ENCODE measurements around the gene FAM43B. TPM values are rescaled to one million over a fixed set of nuclear protein-coding genes. Genes with fewer than 3 reads are reported as not detected.

FAM43B gene, protein sequence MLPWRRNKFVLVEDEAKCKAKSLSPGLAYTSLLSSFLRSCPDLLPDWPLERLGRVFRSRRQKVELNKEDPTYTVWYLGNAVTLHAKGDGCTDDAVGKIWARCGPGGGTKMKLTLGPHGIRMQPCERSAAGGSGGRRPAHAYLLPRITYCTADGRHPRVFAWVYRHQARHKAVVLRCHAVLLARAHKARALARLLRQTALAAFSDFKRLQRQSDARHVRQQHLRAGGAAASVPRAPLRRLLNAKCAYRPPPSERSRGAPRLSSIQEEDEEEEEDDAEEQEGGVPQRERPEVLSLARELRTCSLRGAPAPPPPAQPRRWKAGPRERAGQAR
- total RNA-seq = 1 to 10 TPM in 1 of 6 donors, under 1 TPM in 2, not detected in 3; 0.23 to 1.2 (median 0.30) TPM

DNA sequence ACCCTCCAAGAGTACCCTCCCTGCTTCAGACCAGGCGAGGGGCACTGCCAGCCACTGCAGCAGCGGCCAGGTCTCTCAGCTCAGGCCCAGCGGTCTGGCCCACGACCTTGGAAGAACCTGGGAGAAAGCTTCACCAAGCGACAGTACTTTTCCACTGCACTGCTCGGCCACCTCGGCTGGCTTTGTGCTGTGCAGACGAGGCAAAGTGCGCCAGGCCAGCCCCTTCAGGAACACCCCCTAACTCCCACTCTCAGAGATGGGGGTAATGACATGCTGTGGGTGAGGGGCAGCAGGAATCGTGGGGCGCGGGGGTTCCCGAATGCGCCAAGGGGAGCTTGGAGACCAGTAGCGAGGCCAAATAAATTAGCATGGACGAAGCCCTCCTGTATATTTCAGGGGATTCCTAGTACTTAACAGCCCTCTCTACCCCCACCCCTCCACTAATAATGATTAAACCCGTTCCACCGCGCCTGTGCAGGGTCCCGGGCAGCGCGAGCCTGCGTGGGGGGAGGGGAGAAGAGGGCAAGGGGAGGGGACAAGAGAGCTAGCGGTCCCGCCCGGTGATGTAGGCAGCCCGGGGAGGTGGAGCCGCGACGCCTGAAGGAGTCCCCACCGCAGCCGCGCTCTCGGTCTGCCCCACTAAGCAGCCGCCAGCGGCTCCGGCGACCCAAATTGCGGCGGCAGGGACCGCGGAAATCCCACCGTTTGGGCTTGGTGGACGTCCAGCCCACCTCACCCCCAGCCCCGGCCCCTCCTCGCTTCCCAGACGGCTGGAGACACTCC lies at the start of gene FAM43B:
TSS of gene FAM43B (plus strand) at position 629 of the 783 bp plus-strand sequence. CDS start 401 bp downstream, outside the sequence.
- Histone ChIP-seq H3K36me3 (no peaks in the 10 kb centered on the region), H3K4me1 (peaks cover 5 to 25% (median 13%) of the 10 kb centered on the region in 4 donors), H3K4me3 (peak within 1 kb of the TSS in 3 of 4 donors; percentile 8 to 35 (median 24)), H3K27me3 (peaks cover 0 to 36% (median 21%) of the 10 kb centered on the region in 4 donors), H3K27ac (no peak within 1 kb of the TSS), H3K9me3 (no peaks in the 10 kb centered on the region)
- 3% methylated on average over 21 to 37 of the region's 47 CpGs for WGBS, 2 donors
- ATAC-seq (ENCODE audit: low FRiP score in 2 of 2) (peak in 1 of 2 donors; percentile 94), DNase-seq (peak in 1 of 2 donors; percentile 87)
- TF ChIP-seq, protein P1, sequence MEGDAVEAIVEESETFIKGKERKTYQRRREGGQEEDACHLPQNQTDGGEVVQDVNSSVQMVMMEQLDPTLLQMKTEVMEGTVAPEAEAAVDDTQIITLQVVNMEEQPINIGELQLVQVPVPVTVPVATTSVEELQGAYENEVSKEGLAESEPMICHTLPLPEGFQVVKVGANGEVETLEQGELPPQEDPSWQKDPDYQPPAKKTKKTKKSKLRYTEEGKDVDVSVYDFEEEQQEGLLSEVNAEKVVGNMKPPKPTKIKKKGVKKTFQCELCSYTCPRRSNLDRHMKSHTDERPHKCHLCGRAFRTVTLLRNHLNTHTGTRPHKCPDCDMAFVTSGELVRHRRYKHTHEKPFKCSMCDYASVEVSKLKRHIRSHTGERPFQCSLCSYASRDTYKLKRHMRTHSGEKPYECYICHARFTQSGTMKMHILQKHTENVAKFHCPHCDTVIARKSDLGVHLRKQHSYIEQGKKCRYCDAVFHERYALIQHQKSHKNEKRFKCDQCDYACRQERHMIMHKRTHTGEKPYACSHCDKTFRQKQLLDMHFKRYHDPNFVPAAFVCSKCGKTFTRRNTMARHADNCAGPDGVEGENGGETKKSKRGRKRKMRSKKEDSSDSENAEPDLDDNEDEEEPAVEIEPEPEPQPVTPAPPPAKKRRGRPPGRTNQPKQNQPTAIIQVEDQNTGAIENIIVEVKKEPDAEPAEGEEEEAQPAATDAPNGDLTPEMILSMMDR (IDR thresholded peaks at IDR 0.05) = no peak
- TF ChIP-seq EP300 (IDR thresholded peaks at IDR 0.05) (no peak), POLR2AphosphoS5 (IDR thresholded peaks at IDR 0.05) (no peak), POLR2A (IDR thresholded peaks at IDR 0.05) (no peak)

DNA sequence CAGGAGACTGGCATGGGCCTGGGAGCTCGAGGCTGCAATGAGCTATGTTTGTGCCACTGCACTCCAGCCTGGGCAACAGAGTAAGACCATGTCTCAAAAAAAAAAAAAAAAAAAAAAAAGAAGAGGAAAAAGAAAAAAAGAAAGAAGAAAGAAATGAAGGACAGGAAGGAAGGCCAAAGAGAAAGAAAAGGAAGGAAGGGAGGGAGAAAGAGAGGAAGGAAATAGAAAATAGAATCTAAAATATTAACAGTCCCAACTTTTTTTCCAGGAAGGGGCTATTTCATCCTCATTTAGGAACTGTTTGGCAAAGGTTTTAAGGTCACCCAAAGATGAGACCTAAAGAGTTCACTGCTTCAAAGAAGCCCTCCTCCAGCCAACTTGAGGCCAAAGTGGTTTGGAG lies 46.9 kb upstream of the FAM43B start:
- no peak overlapping the region for H3K4me3 ChIP-seq
- H3K4me1 ChIP-seq = peaks cover 16 to 38% (median 24%) of the 10 kb centered on the region in 4 donors
- H3K36me3 ChIP-seq = peaks cover 15 to 32% (median 21%) of the 10 kb centered on the region in 4 donors
- WGBS, 2 donors = 82 to 86% methylated on average over 1 of the region's 1 CpG
- DNase-seq (no peak), ATAC-seq (ENCODE audit: low FRiP score in 2 of 2) (no peak)
- TF ChIP-seq, protein P1 (IDR thresholded peaks at IDR 0.05) = no peak
- no peak overlapping the region for H3K27ac ChIP-seq
- H3K27me3 ChIP-seq = no peaks in the 10 kb centered on the region
- no peaks in the 10 kb centered on the region for H3K9me3 ChIP-seq

DNA sequence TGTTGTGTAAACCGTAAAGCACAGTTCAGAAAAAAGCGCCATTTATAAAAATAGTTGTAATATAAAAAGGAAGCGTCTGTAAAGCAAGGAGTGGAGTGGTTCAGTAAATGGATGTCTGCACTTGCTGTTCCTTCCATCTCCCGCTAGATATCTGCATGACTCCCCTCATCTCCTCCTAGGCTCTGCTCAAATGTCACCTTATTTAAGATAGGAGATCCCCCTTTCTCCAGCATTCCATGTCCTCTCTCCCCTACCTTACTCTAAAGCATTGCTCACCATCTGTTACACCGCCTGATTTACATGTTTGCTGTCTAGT lies 45.2 kb upstream of the FAM43B start:
- H3K4me1 ChIP-seq = peaks cover 16 to 38% (median 24%) of the 10 kb centered on the region in 4 donors
- no peaks in the 10 kb centered on the region for H3K27me3 ChIP-seq
- H3K27ac ChIP-seq = peak overlapping the region in 3 of 4 donors; percentile 83 to 94 (median 92)
- WGBS, 2 donors = 44 to 55% methylated on average over 5 of the region's 5 CpGs
- DNase-seq = no peak
- no peaks in the 10 kb centered on the region for H3K9me3 ChIP-seq
- peaks cover 0 to 15% (median 4%) of the 10 kb centered on the region in 4 donors for H3K36me3 ChIP-seq
- peak overlapping the region; percentile 83 to 99 (median 96) for H3K4me3 ChIP-seq
- no peak for ATAC-seq (ENCODE audit: low FRiP score in 2 of 2)
- TF ChIP-seq POLR2A (IDR thresholded peaks at IDR 0.05) (no peak), EP300 (IDR thresholded peaks at IDR 0.05) (no peak), POLR2AphosphoS5 (IDR thresholded peaks at IDR 0.05) (no peak)
- TF ChIP-seq, protein P1 (IDR thresholded peaks at IDR 0.05) = no peak

DNA sequence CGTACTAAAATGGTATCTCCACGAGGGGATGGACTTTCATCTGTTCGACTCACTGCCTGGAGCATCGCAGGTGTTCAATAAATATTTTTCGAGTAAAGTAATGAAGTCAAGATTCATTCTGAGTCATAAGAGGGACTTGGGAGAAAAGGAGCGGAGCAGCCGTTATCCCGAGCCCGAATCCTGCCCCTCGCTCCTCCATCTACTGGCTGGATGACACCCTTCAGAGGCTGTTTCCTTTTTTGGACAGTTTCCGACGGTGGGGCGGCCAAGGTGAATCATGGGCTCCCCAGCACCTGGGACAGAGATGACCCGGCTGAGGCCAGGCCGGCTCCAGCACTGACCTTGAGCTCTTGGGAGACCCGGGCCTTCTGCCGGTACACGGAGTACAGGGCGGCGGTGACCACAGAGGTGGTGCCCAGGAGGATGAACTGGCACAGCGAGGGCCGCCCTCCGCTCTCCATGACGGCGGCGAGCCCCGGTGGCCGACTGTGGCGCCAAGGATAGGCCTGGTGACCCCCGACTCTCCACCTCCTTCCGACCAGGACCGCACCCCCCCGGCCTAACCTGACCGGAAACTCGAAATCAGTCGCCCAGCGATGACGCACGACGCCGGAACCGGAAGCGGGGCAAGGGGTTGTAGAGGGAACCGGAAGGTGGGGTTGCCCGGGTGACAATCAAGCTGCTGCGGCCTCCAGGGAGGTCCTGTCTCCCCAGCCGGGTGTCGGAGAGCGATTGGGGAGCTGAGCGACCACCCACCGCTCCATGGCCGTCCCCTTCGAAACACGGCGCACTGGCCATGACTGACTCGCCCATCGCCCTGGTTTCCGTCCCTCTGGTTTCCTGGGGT lies 44.6 kb upstream of the FAM43B start, which contains the start of gene MUL1:
TSS of gene MUL1 (minus strand) at position 588 of the 847 bp plus-strand sequence. CDS start at position 461, 127 bp downstream.
- TF ChIP-seq, protein P1 (IDR thresholded peaks at IDR 0.05) = peak in 1 of 6 experiments; percentile 23
- TF ChIP-seq POLR2AphosphoS5 (IDR thresholded peaks at IDR 0.05) = peak; percentile 96 to 99
- peak; percentile 17 to 79 (median 44) for TF ChIP-seq POLR2A (IDR thresholded peaks at IDR 0.05)
- peak in 1 of 4 donors; percentile 47 for TF ChIP-seq EP300 (IDR thresholded peaks at IDR 0.05)
- DNase-seq (peak; percentile 92 to 99), ATAC-seq (ENCODE audit: low FRiP score in 2 of 2) (peak; percentile 96 to 99)
- Histone ChIP-seq H3K4me3 (peak within 1 kb of the TSS; percentile 83 to 99 (median 96)), H3K27me3 (no peaks in the 10 kb centered on the region), H3K36me3 (peaks cover 0 to 9% (median 0%) of the 10 kb centered on the region in 4 donors), H3K27ac (peak within 1 kb of the TSS; percentile 83 to 94 (median 89)), H3K9me3 (no peaks in the 10 kb centered on the region), H3K4me1 (peaks cover 16 to 38% (median 24%) of the 10 kb centered on the region in 4 donors)
- WGBS, 2 donors = 2 to 4% methylated on average over 30 to 42 of the region's 58 CpGs

Measured in upper lobe of left lung (tissue), 6 donors.